Kidney epithelial cell (primary cell): Measurements from ENCODE around the gene UBXN7. TPM values are rescaled to one million over a fixed set of nuclear protein-coding genes. Genes with fewer than 3 reads are reported as not detected.
A peak's percentile ranks its signal among the peaks of the same experiment; 100 is the strongest.
"Not testable (repeated sequence)": the region's sequence is repeated elsewhere in the genome, so short reads cannot be mapped to it uniquely, and the experiment has no call there.

ENCODE experiments used
- DNase-seq: peaks from one replicate; pipeline ENCODE4 v3.0.0-alpha.2; 2010; ENCODE audit warnings: low read depth
- H3K27me3 ChIP-seq: 2 replicates; pipeline ENCODE4 v1.6.0; 2011; ENCODE audit warnings: low read length; ENCODE audit not compliant: control insufficient read depth, insufficient read depth
- H3K36me3 ChIP-seq: 2 replicates; pipeline ENCODE4 v1.5.1; 2011; ENCODE audit warnings: low read length; ENCODE audit not compliant: control insufficient read depth, insufficient read depth
- H3K4me3 ChIP-seq: 2 replicates; pipeline ENCODE4 v1.5.1; 2011; ENCODE audit warnings: low read depth, mild to moderate bottlenecking, control low read depth, low read length
- total RNA-seq: library from RNA; depleted of rRNA; stranded (reverse); fragments of >200 nt; gene quantifications from 2 replicates; pipeline ENCODE4 v1.2.3, GENCODE V29; 2015
- TF ChIP-seq, protein P1 (sequence below): IDR thresholded peaks from 2 replicates; pipeline ENCODE4 v1.5.1; 2011; ENCODE audit warnings: mild to moderate bottlenecking, moderate library complexity, low read length, control low read depth, inconsistent platforms; ENCODE audit not compliant: insufficient read depth, poor library complexity, severe bottlenecking

UBXN7 gene
- total RNA-seq, 1 donor from 2014 or later: 16.4 TPM

GRCh38 chr3:196440696-196441095 is 8.5 kb upstream of the UBXN7 start:
- H3K27me3 ChIP-seq: no peaks in the 10 kb centered on the region
- TF ChIP-seq, protein P1, sequence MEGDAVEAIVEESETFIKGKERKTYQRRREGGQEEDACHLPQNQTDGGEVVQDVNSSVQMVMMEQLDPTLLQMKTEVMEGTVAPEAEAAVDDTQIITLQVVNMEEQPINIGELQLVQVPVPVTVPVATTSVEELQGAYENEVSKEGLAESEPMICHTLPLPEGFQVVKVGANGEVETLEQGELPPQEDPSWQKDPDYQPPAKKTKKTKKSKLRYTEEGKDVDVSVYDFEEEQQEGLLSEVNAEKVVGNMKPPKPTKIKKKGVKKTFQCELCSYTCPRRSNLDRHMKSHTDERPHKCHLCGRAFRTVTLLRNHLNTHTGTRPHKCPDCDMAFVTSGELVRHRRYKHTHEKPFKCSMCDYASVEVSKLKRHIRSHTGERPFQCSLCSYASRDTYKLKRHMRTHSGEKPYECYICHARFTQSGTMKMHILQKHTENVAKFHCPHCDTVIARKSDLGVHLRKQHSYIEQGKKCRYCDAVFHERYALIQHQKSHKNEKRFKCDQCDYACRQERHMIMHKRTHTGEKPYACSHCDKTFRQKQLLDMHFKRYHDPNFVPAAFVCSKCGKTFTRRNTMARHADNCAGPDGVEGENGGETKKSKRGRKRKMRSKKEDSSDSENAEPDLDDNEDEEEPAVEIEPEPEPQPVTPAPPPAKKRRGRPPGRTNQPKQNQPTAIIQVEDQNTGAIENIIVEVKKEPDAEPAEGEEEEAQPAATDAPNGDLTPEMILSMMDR: no peak
- no peaks in the 10 kb centered on the region for H3K36me3 ChIP-seq
- no peak overlapping the region for H3K4me3 ChIP-seq
- no peak for DNase-seq

- TF ChIP-seq, protein P1: no peak
- no peak for DNase-seq
- no peaks in the 10 kb centered on the region for H3K27me3 ChIP-seq
- H3K36me3 ChIP-seq: no peaks in the 10 kb centered on the region
- no peak overlapping the region for H3K4me3 ChIP-seq
These were observed 7.9 kb upstream of the UBXN7 start for GRCh38 chr3:196440041-196440537.

GRCh38 chr3:196431181-196432136 is 768 bp downstream of the UBXN7 start:
- Histone ChIP-seq H3K27me3 (no peaks in the 10 kb centered on the region), H3K4me3 (peak overlapping the region; percentile 97), H3K36me3 (no peaks in the 10 kb centered on the region)
- TF ChIP-seq, protein P1: no peak
- peak; percentile 47 for DNase-seq

GRCh38 chr3:196428041-196428440 is 4.2 kb downstream of the UBXN7 start:
- no peak for DNase-seq
- Histone ChIP-seq H3K27me3 (no peaks in the 10 kb centered on the region), H3K4me3 (no peak overlapping the region), H3K36me3 (no peaks in the 10 kb centered on the region)
- TF ChIP-seq, protein P1: no peak

DNA sequence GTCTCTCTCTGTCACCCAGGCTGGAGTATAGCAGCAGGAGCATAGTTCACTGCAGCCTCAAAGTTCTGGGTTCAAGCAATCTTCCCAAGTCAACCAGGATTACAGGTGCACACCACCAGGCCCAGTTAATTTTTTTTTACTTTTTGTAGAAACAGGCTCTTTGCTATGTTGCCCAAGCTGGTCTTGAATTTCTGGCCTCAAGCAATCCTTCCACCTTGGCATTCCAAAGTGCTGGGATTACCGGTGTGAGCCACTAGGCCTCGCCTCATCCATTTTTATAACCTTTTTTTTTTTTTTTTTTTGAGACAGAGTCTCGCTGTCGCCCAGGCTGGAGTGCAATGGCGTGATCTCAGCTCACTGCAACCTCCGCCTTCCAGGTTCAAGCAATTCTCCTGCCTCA is 7.8 kb downstream of the UBXN7 start:
- H3K27me3 ChIP-seq, H3K4me3 ChIP-seq, DNase-seq, H3K36me3 ChIP-seq: not testable (repeated sequence)

DNA sequence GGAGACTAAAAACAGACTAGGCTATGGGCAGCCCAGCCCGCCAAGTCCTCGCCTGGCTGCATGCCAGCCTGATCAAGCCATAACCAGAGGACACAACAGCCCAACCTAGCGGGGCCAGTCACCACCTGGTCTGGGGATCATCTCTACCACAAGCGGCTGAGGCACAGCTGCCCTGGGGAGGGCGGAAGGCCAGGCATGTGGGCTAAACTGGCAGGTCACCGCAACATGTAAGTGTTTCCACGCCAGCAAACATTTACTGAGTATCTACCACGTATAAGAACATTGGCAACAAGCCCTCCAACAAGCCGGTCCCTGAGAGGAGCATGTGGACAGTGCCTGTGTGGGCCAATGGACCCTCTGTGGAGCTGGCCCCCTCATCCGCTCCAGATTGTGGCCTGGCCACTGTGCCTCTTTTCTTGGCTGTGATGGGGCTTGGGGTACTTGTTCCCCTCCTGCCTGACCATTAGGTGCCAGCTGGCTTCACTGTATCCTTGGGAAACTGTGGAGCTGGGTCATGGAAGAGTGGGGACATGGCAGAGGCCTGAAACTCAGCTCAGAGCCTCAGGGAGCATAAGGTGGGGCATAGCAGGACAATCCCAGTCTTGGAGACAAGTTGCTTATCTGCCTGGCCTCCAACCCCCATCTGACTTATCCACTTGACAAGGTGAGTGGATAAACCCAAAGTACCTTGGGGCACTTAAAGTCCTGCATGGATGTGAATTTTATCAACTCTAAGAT is 9.0 kb downstream of the UBXN7 start:
- Histone ChIP-seq H3K36me3 (no peaks in the 10 kb centered on the region), H3K4me3 (no peak overlapping the region), H3K27me3 (no peaks in the 10 kb centered on the region)
- TF ChIP-seq, protein P1: no peak
- DNase-seq: no peak

- not testable (repeated sequence) for DNase-seq, H3K4me3 ChIP-seq, H3K36me3 ChIP-seq, H3K27me3 ChIP-seq
These were observed 10.6 kb downstream of the UBXN7 start for GRCh38 chr3:196421668-196422067.
